K562 (cell line): Measurements from ENCODE around the gene SUSD3. TPM values are rescaled to one million over a fixed set of nuclear protein-coding genes. Genes with fewer than 3 reads are reported as not detected.

Source experiments
- ARID2 ChIP-seq: fragments of 450-650 bp; IDR thresholded peaks from 2 replicates; pipeline ENCODE4 v1.6.1; 2017; ENCODE audit warnings: antibody characterized with exemption, mild to moderate bottlenecking
- BMI1 ChIP-seq: fragments of 150-350 bp; IDR thresholded peaks from 2 replicates; pipeline ENCODE4 v1.6.1; 2014; ENCODE audit warnings: low read length
- CREB1 ChIP-seq, 2 experiments: sonication (generic) in 1 of 2; formaldehyde crosslinking in 1 of 2; IDR thresholded peaks; 2 replicates each; pipeline versions ENCODE4 v1.6.1 to v1.8.0; 2012 to 2022; ENCODE audit warnings: inconsistent platforms in 1 of 2, mild to moderate bottlenecking in 1 of 2, missing genetic modification reagents in 1 of 2, moderate library complexity in 1 of 2
- E2F3 ChIP-seq: fragments of 250-450 bp; sonication (Bioruptor Pico); IDR thresholded peaks from 2 replicates; pipeline ENCODE4 v1.4.0; 2020; ENCODE audit warnings: mild to moderate bottlenecking
- MGA ChIP-seq: fragments of 450-650 bp; IDR thresholded peaks from 2 replicates; pipeline ENCODE4 v1.6.1; 2016; ENCODE audit warnings: mild to moderate bottlenecking, moderate library complexity
- PKNOX1 ChIP-seq: fragments of 450-650 bp; IDR thresholded peaks from 2 replicates; pipeline ENCODE4 v1.6.1; 2016
- SRSF9 ChIP-seq: fragments of 200-400 bp; formaldehyde crosslinking; IDR thresholded peaks from 2 replicates; pipeline ENCODE4 v1.6.1; 2017; ENCODE audit warnings: low read depth, low read length, borderline replicate concordance
- TFE3 ChIP-seq: fragments of 450-650 bp; formaldehyde crosslinking; IDR thresholded peaks from 2 replicates; pipeline ENCODE4 v1.4.0; 2020; ENCODE audit warnings: mild to moderate bottlenecking, mixed read lengths
- ZFX ChIP-seq: sonication (generic); formaldehyde crosslinking; IDR thresholded peaks from 2 replicates; pipeline ENCODE4 v1.8.0; 2022; ENCODE audit warnings: mild to moderate bottlenecking, missing genetic modification reagents, moderate library complexity
- ZNF239 ChIP-seq: fragments of 250-450 bp; sonication (Bioruptor Pico); IDR thresholded peaks from 2 replicates; pipeline ENCODE4 v1.4.0; 2020; ENCODE audit warnings: mild to moderate bottlenecking
- ZSCAN32 ChIP-seq: fragments of 450-650 bp; formaldehyde crosslinking; IDR thresholded peaks from 2 replicates; pipeline ENCODE4 v1.4.0; 2020; ENCODE audit warnings: mild to moderate bottlenecking, moderate library complexity
- polyA plus RNA-seq, 8 experiments: library from polyadenylated mRNA; depleted of rRNA in 4 of 8; stranded (reverse) in 5 of 8; unstranded in 3 of 8; fragments of >200 nt; fragmentation: Nextera tagmentation in 2 of 8; fragmentation: Illumina TruSeq in 1 of 8; extraction: Ambion mirVana in 2 of 8; extraction: Trizol in 1 of 8; gene quantifications; 2 replicates each; pipeline versions ENCODE4 v1.2.1 to v1.2.3, GENCODE V29; 2011 to 2014; ENCODE audit warnings: inconsistent platforms in 1 of 8, missing spikeins in 1 of 8
- total RNA-seq, 7 experiments: library from RNA; depleted of rRNA in 6 of 7; stranded (reverse); fragments of >200 nt in 6 of 7; fragmentation: Illumina TruSeq in 2 of 7; extraction: Trizol in 2 of 7; gene quantifications; 2 replicates each; pipeline versions ENCODE4 v1.2.1 to v1.2.3, GENCODE V29; 2011 to 2021; ENCODE audit warnings: low replicate concordance in 1 of 7

Gene SUSD3
- total and polyA plus RNA-seq, 9 of the 15 experiments (the other 6 are each of a cell fraction or from before 2014, with no cell fraction given): 1.3 to 21.7 (median 11.4) TPM

GRCh38 chr9:93041108-93041802, 17.2 kb upstream of the SUSD3 start (continued):
- TF ChIP-seq MGA (peak; percentile 44), ZNF239 (no peak), SRSF9 (no peak), ARID2 (no peak), E2F3 (CRISPR knock-in tag) (no peak), BMI1 (no peak), TFE3 (CRISPR knock-in tag) (peak; percentile 93), ZSCAN32 (CRISPR knock-in tag) (no peak), CREB1 (IDR thresholded peaks at IDR 0.05) (no peak), CREB1 (CRISPR knock-in tag; IDR thresholded peaks at IDR 0.05) (no peak), PKNOX1 (no peak), ZFX (no peak)
